Lower lobe of right lung (tissue), 2 donors: ENCODE measurements around the gene CSH1. TPM values are rescaled to one million over a fixed set of nuclear protein-coding genes. Genes with fewer than 3 reads are reported as not detected.
"Not testable (repeated sequence)": the region's sequence is repeated elsewhere in the genome, so short reads cannot be mapped to it uniquely, and the experiment has no call there.

Experiments used
- ATAC-seq, 2 donors: fragments of 200-7000 bp; cut with Tn5 transposase; one replicate each; pipeline ENCODE4 v1.9.1; 2020 to 2022; ENCODE audit warnings: mild to moderate bottlenecking in 2 of 2, moderate library complexity in 2 of 2
- DNase-seq: peaks from one replicate; pipeline ENCODE4 v3.0.0-alpha.2; 2020
- H3K27ac ChIP-seq: fragments of 200-600 bp; one replicate; pipeline ENCODE4 v1.8.0; 2022
- H3K27me3 ChIP-seq: fragments of 200-600 bp; one replicate; pipeline ENCODE4 v1.8.0; 2022; ENCODE audit warnings: low read depth
- H3K36me3 ChIP-seq: fragments of 200-600 bp; one replicate; pipeline ENCODE4 v1.8.0; 2022; ENCODE audit warnings: mild to moderate bottlenecking
- H3K4me1 ChIP-seq: fragments of 200-600 bp; one replicate; pipeline ENCODE4 v1.8.0; 2022
- H3K4me3 ChIP-seq: fragments of 200-600 bp; one replicate; pipeline ENCODE4 v1.8.0; 2022; ENCODE audit warnings: mild to moderate bottlenecking
- H3K9me3 ChIP-seq: fragments of 200-600 bp; one replicate; pipeline ENCODE4 v1.8.0; 2022
- CTCF ChIP-seq: fragments of 200-600 bp; IDR thresholded peaks from one replicate; pipeline ENCODE4 v1.8.0; 2022; ENCODE audit warnings: antibody characterized with exemption, mild to moderate bottlenecking
- intact Hi-C: fragments of 100-400 bp; cut with DNase I; formaldehyde crosslinking; loops from one replicate; pipeline ENCODE4 v1.11.0; 2022
- total RNA-seq: library from RNA; stranded (reverse); fragmentation: NEBNext Ultra II Directional; extraction: Animal tissue kit (Norgen Biotek cat#: 25700); gene quantifications from one replicate; pipeline ENCODE4 v1.2.1, GENCODE V29; 2021
- donor health status: DM: no; HTN: yes; CAD: no; lungs with severe emphysema.

Gene CSH1
- total RNA-seq, 1 donor from 2014 or later = not detected

- H3K27ac ChIP-seq = no peak overlapping the region
- H3K36me3 ChIP-seq = no peaks in the 10 kb centered on the region
- TF ChIP-seq CTCF = no peak
- DNase-seq (peak; percentile 32), ATAC-seq (no peak)
- intact Hi-C loops = no loop called here
- peaks cover 5% of the 10 kb centered on the region for H3K27me3 ChIP-seq
- no peaks in the 10 kb centered on the region for H3K4me1 ChIP-seq
- no peaks in the 10 kb centered on the region for H3K9me3 ChIP-seq
- H3K4me3 ChIP-seq = no peak overlapping the region
Measured at GRCh38 chr17:63917646-63918045, 21.3 kb upstream of the CSH1 start.

DNA sequence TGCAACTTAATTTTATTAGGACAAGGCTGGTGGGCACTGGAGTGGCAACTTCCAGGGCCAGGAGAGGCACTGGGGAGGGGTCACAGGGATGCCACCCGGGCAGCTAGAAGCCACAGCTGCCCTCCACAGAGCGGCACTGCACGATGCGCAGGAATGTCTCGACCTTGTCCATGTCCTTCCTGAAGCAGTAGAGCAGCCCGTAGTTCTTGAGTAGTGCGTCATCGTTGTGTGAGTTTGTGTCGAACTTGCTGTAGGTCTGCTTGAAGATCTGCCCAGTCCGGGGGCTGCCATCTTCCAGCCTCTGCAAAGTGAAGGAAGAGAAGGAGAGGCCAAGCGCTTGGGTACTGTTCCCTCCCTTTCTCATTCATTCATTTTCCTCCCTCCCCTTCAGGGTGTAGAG is 20.8 kb upstream of the CSH1 start:
- H3K27ac ChIP-seq, DNase-seq, H3K4me1 ChIP-seq, H3K36me3 ChIP-seq, H3K9me3 ChIP-seq, intact Hi-C loops, H3K4me3 ChIP-seq, H3K27me3 ChIP-seq, ATAC-seq: not testable (repeated sequence)

GRCh38 chr17:63916566-63917185 is 20.3 kb upstream of the CSH1 start:
- DNase-seq = no peak
- no peak for ATAC-seq
- intact Hi-C loops = no loop called here
- Histone ChIP-seq H3K4me1 (no peaks in the 10 kb centered on the region), H3K9me3 (no peaks in the 10 kb centered on the region), H3K4me3 (no peak overlapping the region), H3K27ac (no peak overlapping the region), H3K27me3 (peaks cover 5% of the 10 kb centered on the region), H3K36me3 (no peaks in the 10 kb centered on the region)
- TF ChIP-seq CTCF = no peak

- H3K4me1 ChIP-seq, ATAC-seq, H3K36me3 ChIP-seq, H3K27me3 ChIP-seq, H3K27ac ChIP-seq, DNase-seq, H3K9me3 ChIP-seq, intact Hi-C loops, H3K4me3 ChIP-seq: not testable (repeated sequence)
Measured at GRCh38 chr17:63915753-63916152, 19.4 kb upstream of the CSH1 start.

GRCh38 chr17:63914471-63914870 is 18.1 kb upstream of the CSH1 start:
- TF ChIP-seq CTCF = no peak
- H3K27ac ChIP-seq = no peak overlapping the region
- H3K36me3 ChIP-seq = no peaks in the 10 kb centered on the region
- peaks cover 11% of the 10 kb centered on the region for H3K27me3 ChIP-seq
- DNase-seq (no peak), ATAC-seq (no peak)
- no peaks in the 10 kb centered on the region for H3K9me3 ChIP-seq
- intact Hi-C loops = no loop called here
- H3K4me3 ChIP-seq = no peak overlapping the region
- H3K4me1 ChIP-seq = no peaks in the 10 kb centered on the region

DNA sequence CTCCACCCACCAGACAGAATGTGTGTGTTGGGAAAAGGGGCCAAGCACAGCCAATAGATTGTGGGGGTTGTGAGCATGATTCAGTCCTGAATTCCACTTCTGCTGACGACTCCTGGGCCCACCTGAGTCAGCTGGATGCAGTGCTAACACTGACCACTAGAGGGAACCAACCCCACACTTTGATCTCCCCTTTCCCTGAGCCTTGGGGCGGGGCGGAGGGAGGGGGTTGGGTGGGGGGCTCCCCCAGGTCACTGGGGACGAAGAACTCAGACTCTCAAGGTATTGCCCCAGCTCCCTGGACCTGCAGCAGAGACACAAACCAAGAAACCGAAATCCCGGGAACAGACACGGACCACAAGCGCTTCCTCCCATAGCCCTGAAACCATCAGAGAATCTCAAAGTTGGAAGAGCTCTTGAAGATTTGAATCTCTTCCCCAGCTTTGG is 15.3 kb upstream of the CSH1 start:
- DNase-seq (no peak), ATAC-seq (peak; percentile 77 to 84)
- no peaks in the 10 kb centered on the region for H3K4me1 ChIP-seq
- H3K9me3 ChIP-seq = no peaks in the 10 kb centered on the region
- no peak overlapping the region for H3K27ac ChIP-seq
- TF ChIP-seq CTCF = peak; percentile 85
- H3K27me3 ChIP-seq = peaks cover 6% of the 10 kb centered on the region
- no peak overlapping the region for H3K4me3 ChIP-seq
- no peaks in the 10 kb centered on the region for H3K36me3 ChIP-seq
- intact Hi-C loops = no loop called here
